ENCODE measurements around the gene IFT20.

DNA sequence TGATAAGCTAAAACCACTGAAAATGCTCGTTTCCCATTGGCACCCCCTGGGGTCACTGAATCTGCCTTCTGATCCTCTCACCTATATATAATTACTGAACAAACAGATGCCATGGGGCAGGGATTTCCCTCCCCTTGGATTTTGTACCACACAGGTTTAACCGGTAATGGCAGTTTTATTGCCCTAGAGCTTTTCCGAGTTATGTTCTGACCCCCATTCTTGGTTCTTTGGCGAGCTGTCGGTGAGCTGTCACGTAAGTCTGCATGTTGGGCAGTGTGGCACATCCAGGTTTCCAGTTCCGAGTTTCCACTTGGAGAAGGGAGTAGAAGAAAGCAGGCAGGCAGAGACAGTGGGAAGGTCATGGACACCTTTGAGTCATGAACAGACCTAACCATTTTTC, 9.2 kb downstream of the IFT20 start:
- TF ChIP-seq TAF1 (IDR thresholded peaks at IDR 0.05; ENCODE audit: borderline replicate concordance, insufficient read depth, low read length): no peak
- TF ChIP-seq, protein P1, sequence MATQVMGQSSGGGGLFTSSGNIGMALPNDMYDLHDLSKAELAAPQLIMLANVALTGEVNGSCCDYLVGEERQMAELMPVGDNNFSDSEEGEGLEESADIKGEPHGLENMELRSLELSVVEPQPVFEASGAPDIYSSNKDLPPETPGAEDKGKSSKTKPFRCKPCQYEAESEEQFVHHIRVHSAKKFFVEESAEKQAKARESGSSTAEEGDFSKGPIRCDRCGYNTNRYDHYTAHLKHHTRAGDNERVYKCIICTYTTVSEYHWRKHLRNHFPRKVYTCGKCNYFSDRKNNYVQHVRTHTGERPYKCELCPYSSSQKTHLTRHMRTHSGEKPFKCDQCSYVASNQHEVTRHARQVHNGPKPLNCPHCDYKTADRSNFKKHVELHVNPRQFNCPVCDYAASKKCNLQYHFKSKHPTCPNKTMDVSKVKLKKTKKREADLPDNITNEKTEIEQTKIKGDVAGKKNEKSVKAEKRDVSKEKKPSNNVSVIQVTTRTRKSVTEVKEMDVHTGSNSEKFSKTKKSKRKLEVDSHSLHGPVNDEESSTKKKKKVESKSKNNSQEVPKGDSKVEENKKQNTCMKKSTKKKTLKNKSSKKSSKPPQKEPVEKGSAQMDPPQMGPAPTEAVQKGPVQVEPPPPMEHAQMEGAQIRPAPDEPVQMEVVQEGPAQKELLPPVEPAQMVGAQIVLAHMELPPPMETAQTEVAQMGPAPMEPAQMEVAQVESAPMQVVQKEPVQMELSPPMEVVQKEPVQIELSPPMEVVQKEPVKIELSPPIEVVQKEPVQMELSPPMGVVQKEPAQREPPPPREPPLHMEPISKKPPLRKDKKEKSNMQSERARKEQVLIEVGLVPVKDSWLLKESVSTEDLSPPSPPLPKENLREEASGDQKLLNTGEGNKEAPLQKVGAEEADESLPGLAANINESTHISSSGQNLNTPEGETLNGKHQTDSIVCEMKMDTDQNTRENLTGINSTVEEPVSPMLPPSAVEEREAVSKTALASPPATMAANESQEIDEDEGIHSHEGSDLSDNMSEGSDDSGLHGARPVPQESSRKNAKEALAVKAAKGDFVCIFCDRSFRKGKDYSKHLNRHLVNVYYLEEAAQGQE (IDR thresholded peaks at IDR 0.05; ENCODE audit: insufficient read depth in 1 of 2, low read depth in 2 of 2, low read length in 2 of 2): no peak
- no peak for TF ChIP-seq FOXP2 (optimal IDR thresholded peaks at IDR 0.05; ENCODE audit: borderline replicate concordance, extremely low read depth, extremely low read length, insufficient read depth)
- TF ChIP-seq SIN3A (IDR thresholded peaks at IDR 0.05; ENCODE audit: borderline replicate concordance, insufficient read depth, low read length): no peak
- TF ChIP-seq POLR2AphosphoS5 (IDR thresholded peaks at IDR 0.05; ENCODE audit: low read depth, low read length): no peak
